HEK293 (cell line): ENCODE data around the gene PPM1F.

Experiments
- BCL11B ChIP-seq: fragments of 450-650 bp; formaldehyde crosslinking; IDR thresholded peaks from 2 replicates; pipeline ENCODE4 v1.5.1; 2016; ENCODE audit warnings: low read depth, missing biosample characterization, missing genetic modification characterization
- HIC1 ChIP-seq: fragments of 450-650 bp; formaldehyde crosslinking; IDR thresholded peaks from 2 replicates; pipeline ENCODE4 v1.5.1; 2016; ENCODE audit warnings: missing biosample characterization, missing genetic modification characterization
- KLF1 ChIP-seq: fragments of 450-650 bp; formaldehyde crosslinking; IDR thresholded peaks from 2 replicates; pipeline ENCODE4 v1.5.1; 2016; ENCODE audit warnings: missing biosample characterization, missing genetic modification characterization
- KLF8 ChIP-seq: fragments of 450-650 bp; formaldehyde crosslinking; IDR thresholded peaks from 2 replicates; pipeline ENCODE4 v1.5.1; 2016; ENCODE audit warnings: missing biosample characterization, missing genetic modification characterization
- TCF7L2 ChIP-seq: IDR thresholded peaks from 2 replicates; pipeline ENCODE4 v1.6.1; 2011; ENCODE audit warnings: low read depth, mild to moderate bottlenecking, inconsistent platforms, low read length, moderate library complexity, borderline replicate concordance
- YY1 ChIP-seq: fragments of 450-650 bp; formaldehyde crosslinking; IDR thresholded peaks from 2 replicates; pipeline ENCODE4 v1.5.1; 2018; ENCODE audit warnings: missing biosample characterization, missing genetic modification characterization
- YY2 ChIP-seq: fragments of 450-650 bp; formaldehyde crosslinking; IDR thresholded peaks from 2 replicates; pipeline ENCODE4 v1.5.1; 2016; ENCODE audit warnings: missing biosample characterization, missing genetic modification characterization
- ZBTB10 ChIP-seq: fragments of 450-650 bp; formaldehyde crosslinking; IDR thresholded peaks from 2 replicates; pipeline ENCODE4 v1.5.1; 2016; ENCODE audit warnings: missing biosample characterization, missing genetic modification characterization
- ZBTB44 ChIP-seq: fragments of 450-650 bp; IDR thresholded peaks from 2 replicates; pipeline ENCODE4 v1.5.1; 2018; ENCODE audit warnings: missing biosample characterization, mild to moderate bottlenecking, missing genetic modification characterization
- ZBTB6 ChIP-seq: fragments of 450-650 bp; formaldehyde crosslinking; IDR thresholded peaks from 2 replicates; pipeline ENCODE4 v1.5.1; 2017; ENCODE audit warnings: missing biosample characterization, missing genetic modification characterization
- ZFHX2 ChIP-seq: fragments of 450-650 bp; formaldehyde crosslinking; conservative IDR thresholded peaks from 2 replicates; pipeline ENCODE4 v1.5.1; 2016; ENCODE audit warnings: missing biosample characterization, missing genetic modification characterization
- ZNF146 ChIP-seq: fragments of 450-650 bp; formaldehyde crosslinking; IDR thresholded peaks from 2 replicates; pipeline ENCODE4 v1.5.1; 2016; ENCODE audit warnings: missing biosample characterization, missing genetic modification characterization
- ZNF155 ChIP-seq: fragments of 450-650 bp; formaldehyde crosslinking; IDR thresholded peaks from 2 replicates; pipeline ENCODE4 v1.5.1; 2016; ENCODE audit warnings: missing biosample characterization, missing genetic modification characterization
- ZNF24 ChIP-seq: fragments of 450-650 bp; formaldehyde crosslinking; IDR thresholded peaks from 2 replicates; pipeline ENCODE4 v1.5.1; 2016; ENCODE audit warnings: missing biosample characterization, missing genetic modification characterization
- ZNF266 ChIP-seq: fragments of 450-650 bp; formaldehyde crosslinking; IDR thresholded peaks from 2 replicates; pipeline ENCODE4 v1.5.1; 2016; ENCODE audit warnings: missing biosample characterization, missing genetic modification characterization, low read depth
- ZNF366 ChIP-seq: fragments of 450-650 bp; formaldehyde crosslinking; conservative IDR thresholded peaks from 2 replicates; pipeline ENCODE4 v1.5.1; 2016; ENCODE audit warnings: missing biosample characterization, missing genetic modification characterization
- ZNF394 ChIP-seq: fragments of 450-650 bp; formaldehyde crosslinking; IDR thresholded peaks from 2 replicates; pipeline ENCODE4 v1.5.1; 2016; ENCODE audit warnings: missing biosample characterization, missing genetic modification characterization, mild to moderate bottlenecking, moderate library complexity, borderline replicate concordance
- ZNF433 ChIP-seq: fragments of 450-650 bp; formaldehyde crosslinking; IDR thresholded peaks from 2 replicates; pipeline ENCODE4 v1.5.1; 2016; ENCODE audit warnings: missing biosample characterization, missing genetic modification characterization, low read depth
- ZNF473 ChIP-seq: fragments of 450-650 bp; formaldehyde crosslinking; IDR thresholded peaks from 2 replicates; pipeline ENCODE4 v1.5.1; 2017; ENCODE audit warnings: missing biosample characterization, missing genetic modification characterization
- ZNF48 ChIP-seq: fragments of 450-650 bp; formaldehyde crosslinking; IDR thresholded peaks from 2 replicates; pipeline ENCODE4 v1.5.1; 2016; ENCODE audit warnings: missing biosample characterization, missing genetic modification characterization
- ZNF544 ChIP-seq: fragments of 450-650 bp; formaldehyde crosslinking; IDR thresholded peaks from 2 replicates; pipeline ENCODE4 v1.5.0; 2017; ENCODE audit warnings: missing biosample characterization, missing genetic modification characterization
- ZNF548 ChIP-seq: fragments of 450-650 bp; formaldehyde crosslinking; IDR thresholded peaks from 2 replicates; pipeline ENCODE4 v1.5.1; 2016; ENCODE audit warnings: missing biosample characterization, missing genetic modification characterization
- ZNF571 ChIP-seq: fragments of 450-650 bp; formaldehyde crosslinking; IDR thresholded peaks from 2 replicates; pipeline ENCODE4 v1.5.0; 2017; ENCODE audit warnings: missing biosample characterization, missing genetic modification characterization
- ZNF596 ChIP-seq: fragments of 450-650 bp; IDR thresholded peaks from 2 replicates; pipeline ENCODE4 v1.5.0; 2018; ENCODE audit warnings: missing biosample characterization, mild to moderate bottlenecking, missing genetic modification characterization, moderate library complexity
- ZNF610 ChIP-seq: fragments of 450-650 bp; formaldehyde crosslinking; IDR thresholded peaks from 2 replicates; pipeline ENCODE4 v1.5.1; 2016; ENCODE audit warnings: missing biosample characterization, missing genetic modification characterization, borderline replicate concordance
- ZNF654 ChIP-seq: fragments of 450-650 bp; formaldehyde crosslinking; IDR thresholded peaks from 2 replicates; pipeline ENCODE4 v1.5.1; 2016; ENCODE audit warnings: low read depth, missing biosample characterization, missing genetic modification characterization
- ZNF670 ChIP-seq: fragments of 450-650 bp; formaldehyde crosslinking; IDR thresholded peaks from 2 replicates; pipeline ENCODE4 v1.5.1; 2016; ENCODE audit warnings: missing biosample characterization, missing genetic modification characterization, low read depth
- ZNF701 ChIP-seq: fragments of 450-650 bp; formaldehyde crosslinking; IDR thresholded peaks from 2 replicates; pipeline ENCODE4 v1.5.1; 2016; ENCODE audit warnings: missing biosample characterization, missing genetic modification characterization
- ZNF704 ChIP-seq: fragments of 450-650 bp; formaldehyde crosslinking; IDR thresholded peaks from 2 replicates; pipeline ENCODE4 v1.5.1; 2016; ENCODE audit warnings: missing biosample characterization, missing genetic modification characterization
- ZNF843 ChIP-seq: fragments of 450-650 bp; formaldehyde crosslinking; IDR thresholded peaks from 2 replicates; pipeline ENCODE4 v1.5.1; 2016; ENCODE audit warnings: missing biosample characterization, missing genetic modification characterization
- ZSCAN4 ChIP-seq: fragments of 450-650 bp; formaldehyde crosslinking; IDR thresholded peaks from 2 replicates; pipeline ENCODE4 v1.5.1; 2017; ENCODE audit warnings: missing biosample characterization, missing genetic modification characterization

PPM1F gene

GRCh38 chr22:21982338-21982965 lies 29.8 kb upstream of the PPM1F start, which contains the start of gene TOP3B (continued):
- peak; percentile 85; the same call in 1 of the 2 replicates for TF ChIP-seq ZNF610 (tag by site-specific recombination)
- no peak for TF ChIP-seq ZNF433
- TF ChIP-seq ZNF548 (tag by site-specific recombination) = no peak
- TF ChIP-seq KLF1 (tag by site-specific recombination) = peak; percentile 60
- TF ChIP-seq YY1 = peak; percentile 83
- TF ChIP-seq ZBTB6 (tag by site-specific recombination) = peak; percentile 81
- TF ChIP-seq HIC1 = no peak
- peak; percentile 98 for TF ChIP-seq KLF8 (tag by site-specific recombination)
- TF ChIP-seq YY2 (tag by site-specific recombination) = peak; percentile 81
- no peak; the same call in 1 of the 2 replicates for TF ChIP-seq ZNF654 (tag by site-specific recombination)
- peak; percentile 92; the same call in 1 of the 2 replicates for TF ChIP-seq ZNF24
- peak; percentile 66 for TF ChIP-seq ZSCAN4 (tag by site-specific recombination)
- no peak for TF ChIP-seq ZNF571 (tag by site-specific recombination)
- TF ChIP-seq ZNF146 = peak; percentile 46
- TF ChIP-seq BCL11B (tag by site-specific recombination) = no peak
- TF ChIP-seq ZNF394 (tag by site-specific recombination) = peak; percentile 64; the same call in 1 of the 2 replicates
- no peak for TF ChIP-seq ZNF366 (tag by site-specific recombination)
- no peak for TF ChIP-seq TCF7L2
- peak; percentile 68 for TF ChIP-seq ZNF843 (tag by site-specific recombination)
- TF ChIP-seq ZNF48 (tag by site-specific recombination) = no peak
- no peak for TF ChIP-seq ZNF544 (tag by site-specific recombination)
- no peak for TF ChIP-seq ZNF670 (tag by site-specific recombination)
- no peak for TF ChIP-seq ZNF155 (tag by site-specific recombination)
- no peak for TF ChIP-seq ZNF266 (tag by site-specific recombination)
- no peak for TF ChIP-seq ZNF704 (tag by site-specific recombination)
- TF ChIP-seq ZBTB44 (tag by site-specific recombination) = peak; percentile 68; the same call in 1 of the 2 replicates
- 0 out of 2 replicates have a peak, but pooled peaks have one; percentile 40 for TF ChIP-seq ZNF596 (tag by site-specific recombination)
- no peak for TF ChIP-seq ZNF473 (tag by site-specific recombination)
- TF ChIP-seq ZNF701 (tag by site-specific recombination) = 0 out of 2 replicates have a peak, but pooled peaks have one; percentile 40
- peak; percentile 90; the same call in 1 of the 2 replicates for TF ChIP-seq ZBTB10 (tag by site-specific recombination)
- TF ChIP-seq ZFHX2 = no peak
